HG03064 (cell line): ENCODE results near the gene DLGAP4.
"Not testable (repeated sequence)": the region's sequence is repeated elsewhere in the genome, so short reads cannot be mapped to it uniquely, and the experiment has no call there.

ENCODE experiments used
- ATAC-seq: cut with Tn5 transposase; IDR thresholded peaks from one replicate; pipeline ENCODE4 v1.9.1; 2021; ENCODE audit warnings: low read depth; ENCODE audit not compliant: unreplicated experiment

DLGAP4 gene

GRCh38 chr20:36467076-36467999 is 161.2 kb downstream of the DLGAP4 start:
- ATAC-seq, result no peak

- no peak for ATAC-seq
Measured at GRCh38 chr20:36468149-36469000, 162.2 kb downstream of the DLGAP4 start.

GRCh38 chr20:36469973-36470372 is 163.8 kb downstream of the DLGAP4 start:
- no peak for ATAC-seq

GRCh38 chr20:36471885-36472636 is 165.9 kb downstream of the DLGAP4 start:
- ATAC-seq, result no peak

- no peak for ATAC-seq
Measured at GRCh38 chr20:36472637-36473090, 166.5 kb downstream of the DLGAP4 start.

GRCh38 chr20:36473164-36473563 is 167.0 kb downstream of the DLGAP4 start:
- ATAC-seq, result no peak

GRCh38 chr20:36474563-36474962 is 168.4 kb downstream of the DLGAP4 start:
- no peak for ATAC-seq

- ATAC-seq, result not testable (repeated sequence)
Measured at GRCh38 chr20:36475054-36475453, 168.9 kb downstream of the DLGAP4 start.

GRCh38 chr20:36477475-36477874 is 171.3 kb downstream of the DLGAP4 start:
- ATAC-seq, result no peak

GRCh38 chr20:36478137-36478905 is 172.2 kb downstream of the DLGAP4 start:
- no peak for ATAC-seq

- no peak for ATAC-seq
Measured at GRCh38 chr20:36479938-36480337, 173.8 kb downstream of the DLGAP4 start.

GRCh38 chr20:36480456-36481048 is 174.4 kb downstream of the DLGAP4 start:
- ATAC-seq, result no peak

- no peak for ATAC-seq
Measured at GRCh38 chr20:36481380-36482043, 175.4 kb downstream of the DLGAP4 start.

GRCh38 chr20:36482044-36482473 is 175.9 kb downstream of the DLGAP4 start:
- ATAC-seq, result no peak

GRCh38 chr20:36483209-36483918 is 177.2 kb downstream of the DLGAP4 start:
- ATAC-seq, result no peak

GRCh38 chr20:36483919-36484808 is 178.0 kb downstream of the DLGAP4 start:
- ATAC-seq, result no peak

- ATAC-seq, result no peak
Measured at GRCh38 chr20:36485286-36485685, 179.1 kb downstream of the DLGAP4 start.
